Panc1 (cell line): Measurements from ENCODE around the gene DNASE2B. TPM values are rescaled to one million over a fixed set of nuclear protein-coding genes. Genes with fewer than 3 reads are reported as not detected.

Source experiments
- ATAC-seq: fragments of 200-7000 bp; cut with Tn5 transposase; 2 replicates; pipeline ENCODE4 v1.9.1; 2020; ENCODE audit warnings: mild to moderate bottlenecking, moderate library complexity
- BruUV-seq: library from RNA; stranded (reverse); fragments of 400-500 nt; replicated peaks from 2 replicates; lab custom pipeline; 2021; lab: Mats Ljungman, UMichigan
- CTCF ChIA-PET: fragments of 300-600 bp; sonication (Branson Sonifier 250); formaldehyde crosslinking; loops from one replicate; lab custom pipeline; 2022; ENCODE audit warnings: antibody characterized with exemption; lab: Charles Lee
- POLR2A ChIA-PET: fragments of 300-600 bp; sonication (Branson Sonifier 250); formaldehyde crosslinking; loops from one replicate; lab custom pipeline; 2022; ENCODE audit warnings: antibody characterized with exemption; lab: Charles Lee
- DNase-seq: peaks from one replicate; pipeline ENCODE4 v3.0.0-alpha.2; 2010; ENCODE audit warnings: low read depth, low spot score
- H3K27ac ChIP-seq: 2 replicates; pipeline ENCODE4 v1.5.1; 2011; ENCODE audit warnings: mild to moderate bottlenecking, low read length, inconsistent platforms
- H3K27me3 ChIP-seq: fragments of 200-500 bp; sonication (Bioruptor generic); 2 replicates; pipeline ENCODE4 v1.6.0; 2014; ENCODE audit warnings: low read length, inconsistent platforms; ENCODE audit not compliant: control insufficient read depth, insufficient read depth
- H3K36me3 ChIP-seq: fragments of 200-500 bp; sonication (Bioruptor generic); 2 replicates; pipeline ENCODE4 v1.5.1; 2014; ENCODE audit warnings: inconsistent platforms, mild to moderate bottlenecking, low read length, moderate library complexity; ENCODE audit not compliant: control insufficient read depth, insufficient read depth
- H3K4me1 ChIP-seq: 2 replicates; pipeline ENCODE4 v1.5.1; 2011; ENCODE audit warnings: inconsistent platforms, mild to moderate bottlenecking, low read length, moderate library complexity; ENCODE audit not compliant: control insufficient read depth, insufficient read depth
- H3K4me3 ChIP-seq, 2 experiments: 2 replicates each; pipeline ENCODE4 v1.5.1; 2011 to 2012; ENCODE audit warnings: low read depth in 2 of 2, low read length in 2 of 2, mild to moderate bottlenecking in 2 of 2, inconsistent platforms in 1 of 2, moderate library complexity in 1 of 2
- H3K9me3 ChIP-seq: fragments of 200-500 bp; sonication (Bioruptor generic); 2 replicates; pipeline ENCODE4 v1.5.1; 2014; ENCODE audit warnings: low read depth, mild to moderate bottlenecking, inconsistent platforms, low read length, moderate library complexity; ENCODE audit not compliant: control insufficient read depth, insufficient read depth
- CTCF ChIP-seq: fragments of 450-650 bp; IDR thresholded peaks from 2 replicates; pipeline ENCODE4 v1.5.1; 2017; ENCODE audit warnings: mild to moderate bottlenecking
- POLR2AphosphoS5 ChIP-seq: IDR thresholded peaks from 2 replicates; pipeline ENCODE4 v1.6.1; 2012; ENCODE audit warnings: mild to moderate bottlenecking, low read depth, low read length, moderate library complexity
- REST ChIP-seq, 2 experiments: IDR thresholded peaks; 2 replicates each; pipeline ENCODE4 v1.6.1; 2011 to 2012; ENCODE audit warnings: low read depth in 2 of 2, control low read depth in 1 of 2, low read length in 1 of 2, mild to moderate bottlenecking in 1 of 2, moderate library complexity in 1 of 2; ENCODE audit not compliant: insufficient read depth in 1 of 2
- SIN3A ChIP-seq: IDR thresholded peaks from 2 replicates; pipeline ENCODE4 v1.6.1; 2012; ENCODE audit warnings: low read depth, mild to moderate bottlenecking, low read length, moderate library complexity, borderline replicate concordance; ENCODE audit not compliant: insufficient read depth
- TCF7L2 ChIP-seq: IDR thresholded peaks from 2 replicates; pipeline ENCODE4 v1.6.1; 2011; ENCODE audit warnings: mild to moderate bottlenecking, low read depth, low read length, inconsistent platforms
- in situ Hi-C: cut with HindIII; loops from 2 replicates; pipeline ENCODE4 v1.10.0; 2016; ENCODE audit warnings: low sequenced_read_pairs, low pct_unique_long_range_greater_than_20kb
- intact Hi-C: fragments of 100-400 bp; cut with micrococcal nuclease; formaldehyde crosslinking; loops from one replicate; pipeline ENCODE4 v1.10.0; 2022; ENCODE audit not compliant: unreplicated experiment
- total RNA-seq: library from RNA; stranded (reverse); gene quantifications from one replicate; pipeline ENCODE4 v1.2.1, GENCODE V29; 2021; ENCODE audit not compliant: unreplicated experiment

DNASE2B gene
- total RNA-seq, 1 experiment from 2014 or later = not detected

GRCh38 chr1:84403347-84403746, 5.1 kb downstream of the DNASE2B start:
- Histone ChIP-seq H3K9me3 (no peaks in the 10 kb centered on the region; the same call in 1 of the 2 replicates), H3K36me3 (no peaks in the 10 kb centered on the region), H3K27me3 (no peaks in the 10 kb centered on the region), H3K27ac (no peak overlapping the region), H3K4me1 (no peaks in the 10 kb centered on the region), H3K4me3 (no peak overlapping the region)
- BruUV-seq = no TSS peak
- CTCF ChIA-PET = no interaction called here
- POLR2A ChIA-PET = no interaction called here
- intact Hi-C loops = no loop called here
- in situ Hi-C loops = no loop called here
- TF ChIP-seq SIN3A (no peak), POLR2AphosphoS5 (no peak), TCF7L2 (no peak), CTCF (no peak), REST (IDR thresholded peaks at IDR 0.05; ENCODE audit: insufficient read depth in 1 of 2, low read depth in 2 of 2, low read length in 1 of 2) (no peak)
- ATAC-seq = no peak
- DNase-seq = no peak

- H3K9me3 ChIP-seq = no peaks in the 10 kb centered on the region; the same call in 1 of the 2 replicates
- ATAC-seq (no peak), DNase-seq (no peak)
- ChIA-PET CTCF (no interaction called here), POLR2A (no interaction called here)
- H3K4me3 ChIP-seq = no peak overlapping the region
- no TSS peak for BruUV-seq
- H3K36me3 ChIP-seq = no peaks in the 10 kb centered on the region
- in situ Hi-C loops (no loop called here), intact Hi-C loops (no loop called here)
- no peaks in the 10 kb centered on the region for H3K4me1 ChIP-seq
- TF ChIP-seq REST (IDR thresholded peaks at IDR 0.05; ENCODE audit: insufficient read depth in 1 of 2, low read depth in 2 of 2, low read length in 1 of 2) = no peak
- no peaks in the 10 kb centered on the region for H3K27me3 ChIP-seq
- H3K27ac ChIP-seq = no peak overlapping the region
Observed at GRCh38 chr1:84406346-84406861, 8.1 kb downstream of the DNASE2B start.
